ENCODE measurements around the gene PNPLA2. TPM values are rescaled to one million over a fixed set of nuclear protein-coding genes. Genes with fewer than 3 reads are reported as not detected.

The PNPLA2 gene
- total RNA-seq, 1 experiment from 2014 or later = 66.5 TPM

- Mint-ChIP-seq H3K4me1 (peaks cover 21% of the 10 kb centered on the region), H3K9me3 (no peaks in the 10 kb centered on the region), H3K27me3 (ENCODE audit: low read depth) (peaks cover 10% of the 10 kb centered on the region), H3K4me3 (no peak overlapping the region), H3K36me3 (no peaks in the 10 kb centered on the region), H3K27ac (no peak overlapping the region)
- CTCF ChIA-PET = no interaction called here
- TF ChIP-seq RORB (CRISPR knock-in tag; IDR thresholded peaks at IDR 0.05) (no peak), USF1 (CRISPR knock-in tag; IDR thresholded peaks at IDR 0.05) (no peak), ZNF396 (CRISPR knock-in tag; IDR thresholded peaks at IDR 0.05; ENCODE audit: borderline replicate concordance) (no peak), NR2C2 (CRISPR knock-in tag; IDR thresholded peaks at IDR 0.05) (no peak), OVOL2 (CRISPR knock-in tag; IDR thresholded peaks at IDR 0.05; ENCODE audit: borderline replicate concordance) (no peak)
- TF ChIP-seq, protein P1, sequence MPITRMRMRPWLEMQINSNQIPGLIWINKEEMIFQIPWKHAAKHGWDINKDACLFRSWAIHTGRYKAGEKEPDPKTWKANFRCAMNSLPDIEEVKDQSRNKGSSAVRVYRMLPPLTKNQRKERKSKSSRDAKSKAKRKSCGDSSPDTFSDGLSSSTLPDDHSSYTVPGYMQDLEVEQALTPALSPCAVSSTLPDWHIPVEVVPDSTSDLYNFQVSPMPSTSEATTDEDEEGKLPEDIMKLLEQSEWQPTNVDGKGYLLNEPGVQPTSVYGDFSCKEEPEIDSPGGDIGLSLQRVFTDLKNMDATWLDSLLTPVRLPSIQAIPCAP (CRISPR knock-in tag; IDR thresholded peaks at IDR 0.05) = no peak
- TF ChIP-seq, protein P2, sequence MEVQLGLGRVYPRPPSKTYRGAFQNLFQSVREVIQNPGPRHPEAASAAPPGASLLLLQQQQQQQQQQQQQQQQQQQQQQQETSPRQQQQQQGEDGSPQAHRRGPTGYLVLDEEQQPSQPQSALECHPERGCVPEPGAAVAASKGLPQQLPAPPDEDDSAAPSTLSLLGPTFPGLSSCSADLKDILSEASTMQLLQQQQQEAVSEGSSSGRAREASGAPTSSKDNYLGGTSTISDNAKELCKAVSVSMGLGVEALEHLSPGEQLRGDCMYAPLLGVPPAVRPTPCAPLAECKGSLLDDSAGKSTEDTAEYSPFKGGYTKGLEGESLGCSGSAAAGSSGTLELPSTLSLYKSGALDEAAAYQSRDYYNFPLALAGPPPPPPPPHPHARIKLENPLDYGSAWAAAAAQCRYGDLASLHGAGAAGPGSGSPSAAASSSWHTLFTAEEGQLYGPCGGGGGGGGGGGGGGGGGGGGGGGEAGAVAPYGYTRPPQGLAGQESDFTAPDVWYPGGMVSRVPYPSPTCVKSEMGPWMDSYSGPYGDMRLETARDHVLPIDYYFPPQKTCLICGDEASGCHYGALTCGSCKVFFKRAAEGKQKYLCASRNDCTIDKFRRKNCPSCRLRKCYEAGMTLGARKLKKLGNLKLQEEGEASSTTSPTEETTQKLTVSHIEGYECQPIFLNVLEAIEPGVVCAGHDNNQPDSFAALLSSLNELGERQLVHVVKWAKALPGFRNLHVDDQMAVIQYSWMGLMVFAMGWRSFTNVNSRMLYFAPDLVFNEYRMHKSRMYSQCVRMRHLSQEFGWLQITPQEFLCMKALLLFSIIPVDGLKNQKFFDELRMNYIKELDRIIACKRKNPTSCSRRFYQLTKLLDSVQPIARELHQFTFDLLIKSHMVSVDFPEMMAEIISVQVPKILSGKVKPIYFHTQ (CRISPR knock-in tag; IDR thresholded peaks at IDR 0.05) = no peak
- TF ChIP-seq, protein P3, sequence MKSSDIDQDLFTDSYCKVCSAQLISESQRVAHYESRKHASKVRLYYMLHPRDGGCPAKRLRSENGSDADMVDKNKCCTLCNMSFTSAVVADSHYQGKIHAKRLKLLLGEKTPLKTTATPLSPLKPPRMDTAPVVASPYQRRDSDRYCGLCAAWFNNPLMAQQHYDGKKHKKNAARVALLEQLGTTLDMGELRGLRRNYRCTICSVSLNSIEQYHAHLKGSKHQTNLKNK (CRISPR knock-in tag; IDR thresholded peaks at IDR 0.05) = no peak
- POLR2A ChIA-PET = no interaction called here
- DNase-seq (ENCODE audit: low spot score) = no peak
- ATAC-seq = no peak
Measured at GRCh38 chr11:823441-824291, 5.0 kb downstream of the PNPLA2 start.

DNA sequence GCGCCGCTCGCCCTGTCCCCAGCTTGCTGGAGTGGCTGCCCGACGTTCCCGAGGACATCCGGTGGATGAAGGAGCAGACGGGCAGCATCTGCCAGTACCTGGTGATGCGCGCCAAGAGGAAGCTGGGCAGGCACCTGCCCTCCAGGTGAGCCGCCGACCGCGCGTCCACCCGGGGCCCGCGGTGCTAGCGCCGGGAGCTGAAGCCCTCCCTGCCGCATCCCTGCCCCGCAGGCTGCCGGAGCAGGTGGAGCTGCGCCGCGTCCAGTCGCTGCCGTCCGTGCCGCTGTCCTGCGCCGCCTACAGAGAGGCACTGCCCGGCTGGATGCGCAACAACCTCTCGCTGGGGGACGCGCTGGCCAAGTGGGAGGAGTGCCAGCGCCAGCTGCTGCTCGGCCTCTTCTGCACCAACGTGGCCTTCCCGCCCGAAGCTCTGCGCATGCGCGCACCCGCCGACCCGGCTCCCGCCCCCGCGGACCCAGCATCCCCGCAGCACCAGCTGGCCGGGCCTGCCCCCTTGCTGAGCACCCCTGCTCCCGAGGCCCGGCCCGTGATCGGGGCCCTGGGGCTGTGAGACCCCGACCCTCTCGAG is 5.7 kb downstream of the PNPLA2 start:
- ChIA-PET CTCF (no interaction called here), POLR2A (interaction anchor here (1.2 kb wide), 1 partner anchor 38 kb away, joined by 3 read pairs; no protein-coding TSS in a partner anchor)
- DNase-seq (ENCODE audit: low spot score) (no peak), ATAC-seq (no peak)
- Mint-ChIP-seq H3K27me3 (ENCODE audit: low read depth) (peaks cover 15% of the 10 kb centered on the region), H3K27ac (no peak overlapping the region), H3K4me3 (no peak overlapping the region), H3K4me1 (peaks cover 27% of the 10 kb centered on the region), H3K9me3 (no peaks in the 10 kb centered on the region), H3K36me3 (no peaks in the 10 kb centered on the region)
- TF ChIP-seq HMGXB4 (CRISPR knock-in tag; IDR thresholded peaks at IDR 0.05) (peak; percentile 43; the same call in 1 of the 2 replicates), TEAD1 (CRISPR knock-in tag; IDR thresholded peaks at IDR 0.05) (no peak)

GRCh38 chr11:824942-825341 is 6.2 kb downstream of the PNPLA2 start:
- no peak overlapping the region for H3K4me3 Mint-ChIP-seq
- no peak overlapping the region for H3K27ac Mint-ChIP-seq
- ATAC-seq (no peak), DNase-seq (ENCODE audit: low spot score) (no peak)
- ChIA-PET CTCF (interaction anchor here (1.0 kb wide), 1 partner anchor 49 kb away, joined by 3 read pairs; no protein-coding TSS in a partner anchor), POLR2A (interaction anchor here (1.2 to 1.4 kb wide), 2 partner anchors 20 to 38 kb away, joined by 3 read pairs; partner anchors contain the start of gene PIDD1)
- no peaks in the 10 kb centered on the region for H3K9me3 Mint-ChIP-seq
- peaks cover 15% of the 10 kb centered on the region for H3K27me3 Mint-ChIP-seq (ENCODE audit: low read depth)
- no peaks in the 10 kb centered on the region for H3K36me3 Mint-ChIP-seq
- peaks cover 28% of the 10 kb centered on the region for H3K4me1 Mint-ChIP-seq
- TF ChIP-seq, protein P4, sequence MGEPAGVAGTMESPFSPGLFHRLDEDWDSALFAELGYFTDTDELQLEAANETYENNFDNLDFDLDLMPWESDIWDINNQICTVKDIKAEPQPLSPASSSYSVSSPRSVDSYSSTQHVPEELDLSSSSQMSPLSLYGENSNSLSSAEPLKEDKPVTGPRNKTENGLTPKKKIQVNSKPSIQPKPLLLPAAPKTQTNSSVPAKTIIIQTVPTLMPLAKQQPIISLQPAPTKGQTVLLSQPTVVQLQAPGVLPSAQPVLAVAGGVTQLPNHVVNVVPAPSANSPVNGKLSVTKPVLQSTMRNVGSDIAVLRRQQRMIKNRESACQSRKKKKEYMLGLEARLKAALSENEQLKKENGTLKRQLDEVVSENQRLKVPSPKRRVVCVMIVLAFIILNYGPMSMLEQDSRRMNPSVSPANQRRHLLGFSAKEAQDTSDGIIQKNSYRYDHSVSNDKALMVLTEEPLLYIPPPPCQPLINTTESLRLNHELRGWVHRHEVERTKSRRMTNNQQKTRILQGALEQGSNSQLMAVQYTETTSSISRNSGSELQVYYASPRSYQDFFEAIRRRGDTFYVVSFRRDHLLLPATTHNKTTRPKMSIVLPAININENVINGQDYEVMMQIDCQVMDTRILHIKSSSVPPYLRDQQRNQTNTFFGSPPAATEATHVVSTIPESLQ (CRISPR knock-in tag; IDR thresholded peaks at IDR 0.05) = no peak
- TF ChIP-seq ATF3 (CRISPR knock-in tag; conservative IDR thresholded peaks at IDR 0.05) = no peak
- no peak for TF ChIP-seq JAZF1 (CRISPR knock-in tag; IDR thresholded peaks at IDR 0.05)
- TF ChIP-seq RELA (CRISPR knock-in tag; IDR thresholded peaks at IDR 0.05; ENCODE audit: borderline replicate concordance) = no peak
- TF ChIP-seq HMGXB4 (CRISPR knock-in tag; IDR thresholded peaks at IDR 0.05) = no peak
- no peak for TF ChIP-seq KAT7 (CRISPR knock-in tag; IDR thresholded peaks at IDR 0.05; ENCODE audit: borderline replicate concordance)
- no peak for TF ChIP-seq TP53 (CRISPR knock-in tag; IDR thresholded peaks at IDR 0.05)
